HepG2 (cell line): Measurements from ENCODE around the gene KCND3. TPM values are rescaled to one million over a fixed set of nuclear protein-coding genes. Genes with fewer than 3 reads are reported as not detected.

Experiments used
- AHR ChIP-seq: IDR thresholded peaks from 2 replicates; pipeline ENCODE4 v1.6.1; 2018; ENCODE audit warnings: missing genetic modification reagents, missing compliant biosample characterization
- ARNT ChIP-seq: fragments of 450-650 bp; IDR thresholded peaks from 2 replicates; pipeline ENCODE4 v1.6.1; 2017
- HNF4G ChIP-seq, 2 experiments: sonication (generic) in 1 of 2; formaldehyde crosslinking in 1 of 2; IDR thresholded peaks; 2 replicates each; pipeline versions ENCODE4 v1.4.0 to v1.6.1; 2011 to 2020; ENCODE audit warnings: borderline replicate concordance in 2 of 2, low read depth in 2 of 2, mild to moderate bottlenecking in 2 of 2, low read length in 1 of 2, missing genetic modification reagents in 1 of 2, moderate library complexity in 1 of 2
- JARID2 ChIP-seq: sonication (generic); formaldehyde crosslinking; IDR thresholded peaks from 2 replicates; pipeline ENCODE4 v1.8.1; 2023; ENCODE audit warnings: missing genetic modification reagents, inconsistent platforms; ENCODE audit not compliant: insufficient replicate concordance
- NR2C2 ChIP-seq: sonication (generic); formaldehyde crosslinking; IDR thresholded peaks from 2 replicates; pipeline ENCODE4 v1.4.0; 2020; ENCODE audit warnings: missing genetic modification reagents, mild to moderate bottlenecking, moderate library complexity, borderline replicate concordance
- PAWR ChIP-seq: sonication (generic); formaldehyde crosslinking; IDR thresholded peaks from 2 replicates; pipeline ENCODE4 v1.4.0; 2020; ENCODE audit warnings: missing genetic modification reagents, mild to moderate bottlenecking, borderline replicate concordance
- POLR2AphosphoS2 ChIP-seq: IDR thresholded peaks from 2 replicates; pipeline ENCODE4 v1.6.1; 2011; ENCODE audit warnings: low read depth, low read length, improper control_type of control experiment
- SMYD3 ChIP-seq: sonication (generic); formaldehyde crosslinking; IDR thresholded peaks from 2 replicates; pipeline ENCODE4 v1.8.1; 2023; ENCODE audit warnings: mild to moderate bottlenecking, missing genetic modification reagents
- UBTF ChIP-seq: sonication (generic); formaldehyde crosslinking; IDR thresholded peaks from 2 replicates; pipeline ENCODE4 v1.4.0; 2020; ENCODE audit warnings: mild to moderate bottlenecking, missing genetic modification reagents
- XRCC5 ChIP-seq: fragments of 200-400 bp; formaldehyde crosslinking; optimal IDR thresholded peaks from 2 replicates; pipeline ENCODE3; 2017; ENCODE audit warnings: mild to moderate bottlenecking, low read length
- ZBTB4 ChIP-seq: sonication (generic); formaldehyde crosslinking; IDR thresholded peaks from 2 replicates; pipeline ENCODE4 v1.4.0; 2020; ENCODE audit warnings: missing genetic modification reagents, mild to moderate bottlenecking, borderline replicate concordance
- ZFP1 ChIP-seq: IDR thresholded peaks from 2 replicates; pipeline ENCODE4 v1.6.1; 2016
- ZGPAT ChIP-seq: IDR thresholded peaks from 2 replicates; pipeline ENCODE4 v1.6.1; 2016; ENCODE audit warnings: mild to moderate bottlenecking
- ZMAT3 ChIP-seq: sonication (generic); formaldehyde crosslinking; conservative IDR thresholded peaks from 2 replicates; pipeline ENCODE4 v1.7.0; 2021; ENCODE audit warnings: missing genetic modification reagents
- ZNF121 ChIP-seq: sonication (generic); formaldehyde crosslinking; IDR thresholded peaks from 2 replicates; pipeline ENCODE4 v1.5.0; 2020; ENCODE audit warnings: mild to moderate bottlenecking, missing genetic modification reagents
- ZNF136 ChIP-seq: sonication (generic); formaldehyde crosslinking; IDR thresholded peaks from 2 replicates; pipeline ENCODE4 v1.8.1; 2022; ENCODE audit warnings: low read depth, mild to moderate bottlenecking, moderate library complexity, missing genetic modification reagents
- ZNF235 ChIP-seq: sonication (generic); formaldehyde crosslinking; IDR thresholded peaks from 2 replicates; pipeline ENCODE4 v1.8.1; 2023; ENCODE audit warnings: mild to moderate bottlenecking, missing genetic modification reagents, borderline replicate concordance
- ZNF549 ChIP-seq: sonication (generic); formaldehyde crosslinking; IDR thresholded peaks from 2 replicates; pipeline ENCODE4 v1.5.0; 2020; ENCODE audit warnings: missing genetic modification reagents
- ZNF556 ChIP-seq: sonication (generic); formaldehyde crosslinking; IDR thresholded peaks from 2 replicates; pipeline ENCODE4 v1.4.0; 2020; ENCODE audit warnings: mild to moderate bottlenecking, missing genetic modification reagents, borderline replicate concordance
- ZNF577 ChIP-seq: sonication (generic); formaldehyde crosslinking; IDR thresholded peaks from 2 replicates; pipeline ENCODE4 v1.4.0; 2020; ENCODE audit warnings: mild to moderate bottlenecking, low read depth, missing genetic modification reagents, borderline replicate concordance
- ZNF615 ChIP-seq: sonication (generic); formaldehyde crosslinking; IDR thresholded peaks from 2 replicates; pipeline ENCODE4 v1.5.0; 2020; ENCODE audit warnings: mild to moderate bottlenecking, missing genetic modification reagents, borderline replicate concordance
- ZNF619 ChIP-seq: sonication (generic); formaldehyde crosslinking; IDR thresholded peaks from 2 replicates; pipeline ENCODE4 v1.4.0; 2020; ENCODE audit warnings: mild to moderate bottlenecking, missing genetic modification reagents
- ZNF772 ChIP-seq: sonication (generic); formaldehyde crosslinking; IDR thresholded peaks from 2 replicates; pipeline ENCODE4 v1.5.0; 2020; ENCODE audit warnings: mild to moderate bottlenecking, missing genetic modification reagents
- polyA plus RNA-seq, 8 experiments: library from polyadenylated mRNA; depleted of rRNA in 3 of 8; stranded (reverse) in 7 of 8; unstranded in 1 of 8; fragments of >200 nt; fragmentation: Illumina TruSeq in 4 of 8; extraction: Trizol in 4 of 8; gene quantifications; 2 replicates each; pipeline versions ENCODE4 v1.2.1 to v1.2.3, GENCODE V29; 2011 to 2016; ENCODE audit warnings: low read depth in 4 of 8, missing spikeins in 1 of 8, mixed read lengths in 1 of 8; ENCODE audit not compliant: insufficient read depth in 1 of 8
- total RNA-seq, 5 experiments: library from RNA; depleted of rRNA; stranded (reverse); fragments of >200 nt; fragmentation: Illumina TruSeq; extraction: Trizol; gene quantifications; 2 replicates each; pipeline ENCODE4 v1.2.3, GENCODE V29; 2016; ENCODE audit warnings: low read depth in 1 of 5

KCND3 gene
- total and polyA plus RNA-seq, 2 of the 13 experiments (the other 11 are each of a cell fraction or from before 2014, with no cell fraction given) = 0.04 TPM; not detected in 1

GRCh38 chr1:111733183-111733991, 256.1 kb downstream of the KCND3 start (continued):
- TF ChIP-seq HNF4G (IDR thresholded peaks at IDR 0.05; ENCODE audit: borderline replicate concordance, low read depth, low read length) (peak; percentile 70; the same call in 1 of the 2 replicates), HNF4G (CRISPR knock-in tag; IDR thresholded peaks at IDR 0.05; ENCODE audit: borderline replicate concordance, low read depth) (peak; percentile 43; the same call in 1 of the 2 replicates), UBTF (CRISPR knock-in tag) (no peak), ZFP1 (no peak), JARID2 (CRISPR knock-in tag) (peak; percentile 48), ARNT (no peak), ZNF136 (CRISPR knock-in tag) (no peak), AHR (CRISPR knock-in tag) (no peak), ZNF772 (CRISPR knock-in tag) (0 out of 2 replicates have a peak, but pooled peaks have one; percentile 6), ZNF235 (CRISPR knock-in tag) (no peak), ZNF577 (CRISPR knock-in tag) (no peak), ZNF121 (CRISPR knock-in tag) (no peak), ZMAT3 (CRISPR knock-in tag) (no peak), XRCC5 (peak; percentile 71), ZGPAT (peak; percentile 74), SMYD3 (CRISPR knock-in tag) (no peak), ZNF549 (CRISPR knock-in tag) (no peak), PAWR (no peak), ZBTB4 (no peak), ZNF556 (CRISPR knock-in tag) (0 out of 2 replicates have a peak, but pooled peaks have one; percentile 29), POLR2AphosphoS2 (peak; percentile 44; the same call in 1 of the 2 replicates), NR2C2 (CRISPR knock-in tag) (peak; percentile 95), ZNF619 (CRISPR knock-in tag) (no peak), ZNF615 (CRISPR knock-in tag) (no peak)
